HUES48 (cell line): Measurements from ENCODE around the gene ARHGEF7.
"Not testable (repeated sequence)": the region's sequence is repeated elsewhere in the genome, so short reads cannot be mapped to it uniquely, and the experiment has no call there.

Experiments used
- H3K27ac ChIP-seq: one replicate; pipeline ENCODE4 v1.7.0; 2013; ENCODE audit warnings: low read depth, low read length, inconsistent platforms
- H3K27me3 ChIP-seq: 2 replicates; pipeline ENCODE4 v1.6.1; 2013; ENCODE audit warnings: mild to moderate bottlenecking, low read length; ENCODE audit not compliant: control insufficient read depth, insufficient read depth
- H3K36me3 ChIP-seq: 2 replicates; pipeline ENCODE4 v1.6.1; 2013; ENCODE audit warnings: low read length; ENCODE audit not compliant: control insufficient read depth, insufficient read depth
- H3K4me1 ChIP-seq: 2 replicates; pipeline ENCODE4 v1.6.1; 2013; ENCODE audit warnings: mild to moderate bottlenecking, low read length; ENCODE audit not compliant: control insufficient read depth, insufficient read depth
- H3K4me3 ChIP-seq: 2 replicates; pipeline ENCODE4 v1.5.1; 2013; ENCODE audit warnings: mild to moderate bottlenecking, low read depth, low read length
- H3K9ac ChIP-seq: 2 replicates; pipeline ENCODE4 v1.6.1; 2013; ENCODE audit warnings: mild to moderate bottlenecking, low read depth, low read length, moderate library complexity
- H3K9me3 ChIP-seq: 2 replicates; pipeline ENCODE4 v1.6.1; 2013; ENCODE audit warnings: low read length; ENCODE audit not compliant: control insufficient read depth, insufficient read depth

The ARHGEF7 gene

DNA sequence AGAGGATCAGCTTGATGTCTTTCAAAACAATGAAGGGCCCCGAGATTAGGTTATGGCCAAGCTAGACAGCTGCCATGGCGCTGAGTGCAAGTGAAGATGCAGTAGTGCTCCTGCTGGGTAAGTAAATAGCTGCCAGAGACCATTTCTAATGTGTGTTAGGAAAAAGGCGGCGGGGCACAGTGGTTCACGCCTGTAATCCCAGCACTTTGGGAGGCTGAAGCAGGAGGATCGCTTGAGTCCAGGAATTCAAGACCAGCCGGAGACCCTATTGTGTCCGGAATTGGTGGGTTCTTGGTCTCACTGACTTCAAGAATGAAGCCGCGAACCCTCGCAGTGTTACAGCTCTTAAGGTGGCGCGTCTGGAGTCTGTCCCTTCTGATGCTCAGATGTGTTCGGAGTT is 32.3 kb upstream of the ARHGEF7 start:
- H3K9me3 ChIP-seq, H3K27me3 ChIP-seq, H3K4me1 ChIP-seq, H3K36me3 ChIP-seq, H3K9ac ChIP-seq, H3K4me3 ChIP-seq, H3K27ac ChIP-seq: not testable (repeated sequence)

DNA sequence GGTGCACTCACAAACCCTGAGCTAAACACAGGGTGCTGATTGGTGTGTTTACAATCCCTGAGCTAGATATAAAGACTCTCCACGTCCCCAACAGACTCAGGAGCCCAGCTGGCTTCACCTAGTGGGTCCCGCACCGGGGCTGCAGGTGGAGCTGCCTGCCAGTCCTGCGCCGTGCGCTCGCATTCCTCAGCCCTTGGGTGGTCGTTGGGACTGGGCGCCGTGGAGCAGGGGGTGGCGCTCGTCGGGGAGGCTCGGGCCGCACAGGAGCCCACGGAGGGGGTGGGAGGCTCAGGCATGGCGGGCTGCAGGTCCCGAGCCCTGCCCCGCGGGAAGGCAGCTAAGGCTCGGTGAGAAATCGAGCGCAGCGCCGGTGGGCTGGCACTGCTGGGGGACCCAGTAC is 31.4 kb upstream of the ARHGEF7 start:
- not testable (repeated sequence) for H3K4me3 ChIP-seq, H3K27me3 ChIP-seq, H3K9me3 ChIP-seq, H3K27ac ChIP-seq, H3K36me3 ChIP-seq, H3K9ac ChIP-seq, H3K4me1 ChIP-seq

DNA sequence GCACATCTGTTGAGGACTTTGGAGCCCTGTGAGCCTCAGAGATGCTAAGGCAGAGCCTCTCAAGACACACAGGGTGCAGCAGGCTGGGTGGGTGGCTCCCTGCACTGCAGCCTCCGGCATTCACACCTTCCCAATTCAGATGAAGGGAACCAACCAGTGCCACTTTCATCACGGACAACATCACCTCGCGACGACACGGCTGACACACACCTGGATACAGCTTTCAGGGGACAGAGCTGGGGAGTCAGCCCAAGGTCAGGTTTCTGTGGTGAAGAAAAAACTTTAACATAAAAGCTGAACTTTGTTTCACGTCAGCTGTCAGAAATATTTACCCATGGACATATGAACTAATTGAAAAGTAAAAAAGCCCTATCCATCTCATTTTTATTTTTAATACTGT is 24.9 kb upstream of the ARHGEF7 start:
- Histone ChIP-seq H3K27ac (no peak overlapping the region), H3K4me3 (no peak overlapping the region), H3K9me3 (no peaks in the 10 kb centered on the region), H3K27me3 (no peaks in the 10 kb centered on the region), H3K4me1 (no peaks in the 10 kb centered on the region), H3K9ac (no peak overlapping the region), H3K36me3 (no peaks in the 10 kb centered on the region)

DNA sequence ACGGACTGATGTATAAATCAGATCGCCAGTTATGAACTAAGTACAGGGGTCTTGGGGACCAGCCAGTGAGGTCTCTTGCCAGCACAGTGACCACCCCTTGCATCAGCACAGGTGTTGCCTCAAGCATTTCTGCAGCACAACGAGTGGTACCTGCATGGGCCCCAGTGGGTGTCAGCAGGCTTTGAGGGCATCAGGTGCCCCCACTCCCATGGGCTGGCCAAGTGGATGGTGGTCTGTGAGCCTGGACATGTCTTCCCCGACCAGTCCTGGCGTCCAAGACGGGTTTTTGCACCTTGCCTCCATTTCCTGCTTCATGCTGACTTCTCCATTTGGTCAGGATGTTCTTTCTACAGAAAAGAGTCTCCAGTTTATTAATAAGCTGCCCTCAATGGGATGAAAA is 22.4 kb upstream of the ARHGEF7 start:
- Histone ChIP-seq H3K27me3 (peaks cover 7% of the 10 kb centered on the region; the same call in 1 of the 2 replicates), H3K4me1 (no peaks in the 10 kb centered on the region), H3K4me3 (no peak overlapping the region), H3K9me3 (no peaks in the 10 kb centered on the region), H3K9ac (no peak overlapping the region), H3K27ac (no peak overlapping the region), H3K36me3 (no peaks in the 10 kb centered on the region)

DNA sequence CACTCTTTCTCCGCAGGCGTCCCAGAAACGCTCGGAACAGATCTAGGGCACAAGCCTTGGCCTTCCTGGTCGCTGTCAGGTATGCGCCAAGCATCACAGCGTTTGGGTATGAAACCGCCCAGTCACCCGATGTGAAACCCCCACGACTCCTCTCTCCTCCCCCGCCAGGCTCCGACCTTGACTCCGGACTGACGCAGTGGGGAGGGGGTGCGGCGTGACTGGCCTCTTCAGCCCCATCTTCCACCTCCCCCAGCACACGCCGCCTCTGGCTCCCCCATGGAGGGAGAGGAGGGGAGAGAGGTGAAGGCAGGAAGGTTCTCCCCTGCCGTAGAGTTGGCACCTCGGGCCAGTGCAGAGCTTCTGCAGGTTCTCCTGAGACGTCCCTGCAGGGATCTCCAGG is 22.0 kb upstream of the ARHGEF7 start:
- H3K27ac ChIP-seq: no peak overlapping the region
- no peak overlapping the region for H3K9ac ChIP-seq
- H3K27me3 ChIP-seq: peaks cover 7% of the 10 kb centered on the region; the same call in 1 of the 2 replicates
- H3K4me1 ChIP-seq: no peaks in the 10 kb centered on the region
- H3K36me3 ChIP-seq: no peaks in the 10 kb centered on the region
- H3K4me3 ChIP-seq: no peak overlapping the region
- no peaks in the 10 kb centered on the region for H3K9me3 ChIP-seq

DNA sequence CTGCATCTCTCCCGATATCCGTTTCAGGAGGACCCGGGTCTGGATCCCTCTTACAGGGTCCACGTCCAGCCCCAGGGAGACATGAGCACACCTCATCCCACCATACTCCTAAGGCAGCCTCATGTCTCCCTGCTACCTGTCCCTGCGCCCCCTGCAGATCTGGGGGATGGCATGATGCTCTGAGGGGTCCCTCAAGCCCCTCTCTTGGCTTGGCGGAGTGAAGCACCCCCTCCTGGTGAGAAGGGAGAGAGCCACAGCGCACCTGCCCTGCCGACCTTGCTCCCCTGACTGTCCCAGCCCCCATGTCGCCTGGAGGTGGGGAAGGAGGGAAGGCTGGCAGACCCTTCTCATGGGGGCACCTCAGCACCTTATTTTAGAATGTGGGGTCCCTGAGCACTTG is 21.5 kb upstream of the ARHGEF7 start:
- no peak overlapping the region for H3K4me3 ChIP-seq
- H3K36me3 ChIP-seq: no peaks in the 10 kb centered on the region
- no peak overlapping the region for H3K9ac ChIP-seq
- H3K9me3 ChIP-seq: no peaks in the 10 kb centered on the region
- no peaks in the 10 kb centered on the region for H3K4me1 ChIP-seq
- H3K27ac ChIP-seq: no peak overlapping the region
- H3K27me3 ChIP-seq: peaks cover 7% of the 10 kb centered on the region; the same call in 1 of the 2 replicates

DNA sequence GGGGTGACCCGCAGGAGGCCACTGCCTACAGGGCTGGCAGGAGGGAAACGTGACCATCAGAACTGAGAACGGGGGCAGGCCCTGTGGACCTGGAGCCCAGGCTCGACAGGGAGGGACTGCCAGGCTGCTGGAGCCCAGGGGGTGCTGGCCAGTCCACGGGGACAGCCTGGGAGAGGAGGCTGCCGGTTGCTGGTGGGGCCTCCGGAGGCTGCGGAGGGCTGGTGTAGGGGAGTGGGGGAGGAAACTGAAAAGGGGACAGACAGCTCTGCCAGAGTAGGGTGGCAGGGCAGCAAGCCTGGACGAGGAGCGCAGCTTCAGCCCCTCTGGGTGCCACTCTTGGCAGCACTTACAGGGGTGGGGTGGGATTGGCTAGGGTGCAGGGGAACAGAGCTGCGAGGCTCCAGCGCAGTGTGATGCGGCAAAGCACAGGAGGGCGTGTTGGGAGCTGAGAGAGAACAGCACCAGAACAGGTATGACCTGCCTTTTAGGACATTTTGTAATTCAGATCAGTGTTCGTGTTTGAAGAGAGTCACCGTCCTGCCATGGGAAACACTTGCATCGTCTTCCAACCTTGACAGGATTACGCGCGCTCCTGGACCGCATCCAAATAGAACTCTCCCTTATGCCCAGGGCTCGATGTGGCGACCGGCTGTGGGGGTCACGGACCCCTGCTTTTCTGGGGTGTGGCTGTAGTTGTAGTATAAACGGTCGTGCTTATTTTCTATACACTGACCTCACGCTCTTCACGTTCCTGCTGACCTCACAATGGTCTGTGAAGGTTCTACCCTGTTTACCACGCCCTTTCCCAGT is 19.9 kb upstream of the ARHGEF7 start:
- H3K9ac ChIP-seq: no peak overlapping the region
- H3K4me1 ChIP-seq: no peaks in the 10 kb centered on the region
- no peaks in the 10 kb centered on the region for H3K9me3 ChIP-seq
- H3K36me3 ChIP-seq: no peaks in the 10 kb centered on the region
- H3K27me3 ChIP-seq: peaks cover 7% of the 10 kb centered on the region; the same call in 1 of the 2 replicates
- no peak overlapping the region for H3K4me3 ChIP-seq
- H3K27ac ChIP-seq: no peak overlapping the region

DNA sequence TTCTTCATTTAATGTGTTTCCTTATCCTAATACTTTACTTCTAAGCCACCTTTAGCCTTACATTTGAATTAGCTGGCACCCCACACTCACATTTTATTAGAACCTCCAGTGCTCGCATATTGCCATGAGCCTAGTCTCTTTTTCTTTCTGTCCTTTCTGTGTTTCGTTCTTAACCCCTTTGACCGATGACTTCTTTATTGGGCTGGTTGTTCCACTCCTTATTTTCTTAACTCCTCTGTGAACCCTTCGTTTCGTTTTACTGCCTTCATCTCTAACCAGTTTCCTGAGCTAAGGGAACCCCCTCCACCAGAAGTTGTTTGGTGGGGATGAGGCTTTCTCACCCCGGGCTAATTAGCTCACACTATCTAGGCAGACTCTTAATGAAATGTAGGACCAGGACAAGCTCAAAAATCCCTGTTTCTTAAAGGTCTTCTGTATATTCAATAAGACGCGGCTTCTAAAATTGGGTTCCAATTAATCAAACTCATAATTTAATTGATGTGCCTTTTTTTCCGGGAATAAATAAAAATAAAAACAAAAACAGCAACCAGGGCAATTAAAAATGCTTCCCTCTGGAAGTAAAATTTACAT is 19.1 kb upstream of the ARHGEF7 start:
- Histone ChIP-seq H3K27me3 (peaks cover 7% of the 10 kb centered on the region; the same call in 1 of the 2 replicates), H3K9me3 (no peaks in the 10 kb centered on the region)

DNA sequence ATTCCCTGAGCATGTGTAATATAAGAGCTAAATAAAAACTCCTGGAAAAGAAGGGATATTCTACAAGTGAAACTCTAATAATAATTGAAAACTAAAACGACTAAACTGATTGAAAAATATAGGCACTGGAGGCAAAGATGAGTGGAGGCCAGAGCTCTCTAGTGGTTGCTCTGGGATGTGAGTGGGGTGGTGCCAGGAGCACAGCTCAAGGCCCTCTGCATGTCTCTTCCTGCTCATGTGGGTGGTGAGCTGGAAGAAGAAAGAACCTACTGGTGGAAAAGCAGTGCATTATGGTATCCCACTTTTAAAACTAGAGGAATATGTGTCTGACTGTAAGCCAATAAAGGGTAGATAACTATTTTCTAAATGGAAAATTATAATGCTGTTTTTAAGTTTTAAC is 15.8 kb upstream of the ARHGEF7 start:
- H3K27ac ChIP-seq: no peak overlapping the region
- H3K9ac ChIP-seq: no peak overlapping the region
- H3K4me3 ChIP-seq: no peak overlapping the region
- H3K36me3 ChIP-seq: no peaks in the 10 kb centered on the region
- no peaks in the 10 kb centered on the region for H3K9me3 ChIP-seq
- peaks cover 7% of the 10 kb centered on the region; the same call in 1 of the 2 replicates for H3K27me3 ChIP-seq
- H3K4me1 ChIP-seq: no peaks in the 10 kb centered on the region

More for the DNA sequence above, 19.1 kb upstream of the ARHGEF7 start:
- no peak overlapping the region for H3K4me3 ChIP-seq
- H3K36me3 ChIP-seq: no peaks in the 10 kb centered on the region
- no peak overlapping the region for H3K9ac ChIP-seq
- H3K4me1 ChIP-seq: no peaks in the 10 kb centered on the region
- no peak overlapping the region for H3K27ac ChIP-seq

DNA sequence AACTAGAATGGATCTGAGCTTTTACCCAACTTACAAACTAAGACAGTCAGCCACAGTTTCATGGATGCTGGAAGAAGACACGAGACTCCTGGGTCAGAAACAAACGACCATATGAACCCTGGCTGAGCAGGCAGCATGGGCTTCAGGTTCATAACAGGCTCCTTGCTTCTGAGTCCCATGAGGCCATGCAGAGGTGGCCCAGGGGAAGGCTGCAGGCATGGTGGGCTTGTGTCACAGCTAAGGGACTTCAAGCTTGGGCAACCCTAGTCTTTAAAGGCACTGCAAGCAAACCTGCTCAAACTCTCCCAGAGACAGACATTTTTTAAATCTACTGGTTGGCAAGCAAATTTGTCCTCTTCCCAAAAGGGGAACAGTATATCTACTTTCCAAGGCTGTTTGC is 5.1 kb upstream of the ARHGEF7 start:
- peaks cover 5% of the 10 kb centered on the region; the same call in 1 of the 2 replicates for H3K4me1 ChIP-seq
- H3K9ac ChIP-seq: no peak overlapping the region
- no peaks in the 10 kb centered on the region for H3K36me3 ChIP-seq
- no peak overlapping the region for H3K4me3 ChIP-seq
- H3K27ac ChIP-seq: no peak overlapping the region
- peaks cover 41% of the 10 kb centered on the region for H3K27me3 ChIP-seq
- H3K9me3 ChIP-seq: no peaks in the 10 kb centered on the region

DNA sequence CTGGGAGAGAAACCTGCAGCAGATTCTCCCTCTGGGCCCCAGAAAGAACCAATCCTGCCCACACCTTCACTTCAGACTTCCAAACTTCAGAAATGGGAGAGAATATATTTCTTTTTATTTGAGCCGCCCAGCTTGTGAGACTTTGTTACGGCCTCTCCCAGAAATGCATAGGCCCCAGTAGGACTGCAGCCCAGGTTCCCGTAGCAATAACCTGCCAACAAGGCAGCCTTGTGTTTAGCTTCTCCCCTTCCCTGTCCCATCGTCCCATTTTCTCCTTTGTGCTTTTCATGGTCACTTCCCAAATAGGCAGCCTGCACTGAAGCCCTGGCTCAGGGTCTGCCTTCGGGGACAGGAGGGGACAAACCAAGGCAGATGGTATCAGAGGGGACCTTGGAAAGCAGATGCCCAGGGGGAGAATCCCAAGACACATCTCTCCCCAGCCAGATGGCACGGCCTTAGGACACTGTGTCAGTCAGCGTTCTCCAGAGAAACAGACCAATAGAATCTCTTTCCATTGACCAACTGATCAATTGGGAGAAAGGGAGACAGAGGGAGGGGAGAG is 3.7 kb upstream of the ARHGEF7 start:
- no peak overlapping the region for H3K4me3 ChIP-seq
- H3K36me3 ChIP-seq: no peaks in the 10 kb centered on the region
- H3K9me3 ChIP-seq: no peaks in the 10 kb centered on the region
- H3K9ac ChIP-seq: no peak overlapping the region
- H3K4me1 ChIP-seq: peaks cover 5% of the 10 kb centered on the region; the same call in 1 of the 2 replicates
- peaks cover 48% of the 10 kb centered on the region for H3K27me3 ChIP-seq
- no peak overlapping the region for H3K27ac ChIP-seq
